Activated naive CD4-positive, alpha-beta T cell treated with anti-CD3 and anti-CD28 coated beads, Interleukin-2, amount 10 ng/mL, durations not matched to agents 7 days and 5 days (primary cell): Measurements from ENCODE around the gene PRSS33.

ENCODE experiments used
- CTCF ChIA-PET: fragments of 350-600 bp; sonication (Branson Sonifier 250); formaldehyde crosslinking; loops from one replicate; lab custom pipeline; 2021; ENCODE audit warnings: antibody characterized with exemption; lab: Charles Lee
- DNase-seq: peaks from one replicate; pipeline ENCODE4 v3.0.0-alpha.2; 2020
- H3K27ac Mint-ChIP-seq: one replicate; pipeline ENCODE4 v1.8.0; 2021; ENCODE audit warnings: mild to moderate bottlenecking, moderate library complexity, mixed read lengths
- H3K27me3 Mint-ChIP-seq: one replicate; pipeline ENCODE4 v1.8.0; 2021; ENCODE audit warnings: mild to moderate bottlenecking, mixed read lengths
- H3K36me3 Mint-ChIP-seq: one replicate; pipeline ENCODE4 v1.8.0; 2021; ENCODE audit warnings: mixed read lengths
- H3K4me1 Mint-ChIP-seq: one replicate; pipeline ENCODE4 v1.8.0; 2021; ENCODE audit warnings: mixed read lengths
- H3K4me3 Mint-ChIP-seq: one replicate; pipeline ENCODE4 v1.8.0; 2021; ENCODE audit warnings: mild to moderate bottlenecking, moderate library complexity, mixed read lengths
- H3K9me3 Mint-ChIP-seq: one replicate; pipeline ENCODE4 v1.8.0; 2021; ENCODE audit warnings: mixed read lengths

Gene PRSS33

GRCh38 chr16:2826591-2827373 is 39.4 kb upstream of the PRSS33 start:
- Mint-ChIP-seq H3K9me3 (no peaks in the 10 kb centered on the region), H3K4me3 (no peak overlapping the region), H3K36me3 (no peaks in the 10 kb centered on the region), H3K27me3 (no peaks in the 10 kb centered on the region), H3K27ac (no peak overlapping the region), H3K4me1 (peaks cover 5% of the 10 kb centered on the region)
- CTCF ChIA-PET = interaction anchor here (1.2 kb wide), 1 partner anchor 12 kb away, joined by 3 read pairs; no protein-coding TSS in a partner anchor
- peak; percentile 15 for DNase-seq

- no peak overlapping the region for H3K27ac Mint-ChIP-seq
- H3K4me1 Mint-ChIP-seq = peaks cover 5% of the 10 kb centered on the region
- peaks cover 7% of the 10 kb centered on the region for H3K27me3 Mint-ChIP-seq
- no peaks in the 10 kb centered on the region for H3K36me3 Mint-ChIP-seq
- H3K9me3 Mint-ChIP-seq = no peaks in the 10 kb centered on the region
- CTCF ChIA-PET = no interaction called here
- no peak overlapping the region for H3K4me3 Mint-ChIP-seq
- peak; percentile 8 for DNase-seq
These were observed 38.5 kb upstream of the PRSS33 start for GRCh38 chr16:2825906-2826305.

GRCh38 chr16:2825049-2825742 is 37.8 kb upstream of the PRSS33 start:
- DNase-seq = peak; percentile 17
- Mint-ChIP-seq H3K27ac (no peak overlapping the region), H3K36me3 (no peaks in the 10 kb centered on the region), H3K4me3 (no peak overlapping the region), H3K9me3 (no peaks in the 10 kb centered on the region), H3K4me1 (peaks cover 5% of the 10 kb centered on the region), H3K27me3 (peaks cover 7% of the 10 kb centered on the region)
- CTCF ChIA-PET = no interaction called here

- Mint-ChIP-seq H3K27ac (no peak overlapping the region), H3K4me3 (no peak overlapping the region), H3K9me3 (no peaks in the 10 kb centered on the region), H3K4me1 (peaks cover under 1% of the 10 kb centered on the region), H3K27me3 (peaks cover 7% of the 10 kb centered on the region), H3K36me3 (no peaks in the 10 kb centered on the region)
- CTCF ChIA-PET = interaction anchor here (1.6 kb wide), 1 partner anchor 13 kb away, joined by 6 read pairs; no protein-coding TSS in a partner anchor
- peak; percentile 13 for DNase-seq
These were observed 37.3 kb upstream of the PRSS33 start for GRCh38 chr16:2824626-2825025.

- Mint-ChIP-seq H3K9me3 (no peaks in the 10 kb centered on the region), H3K4me3 (no peak overlapping the region), H3K4me1 (no peaks in the 10 kb centered on the region), H3K27ac (no peak overlapping the region), H3K36me3 (no peaks in the 10 kb centered on the region), H3K27me3 (peaks cover 7% of the 10 kb centered on the region)
- CTCF ChIA-PET = interaction anchor here (1.3 to 1.4 kb wide), 2 partner anchors 16 to 105 kb away, joined by 4 to 6 read pairs; no protein-coding TSS in a partner anchor
- no peak for DNase-seq
These were observed 35.1 kb upstream of the PRSS33 start for GRCh38 chr16:2822496-2822895.

- CTCF ChIA-PET = no interaction called here
- Mint-ChIP-seq H3K36me3 (no peaks in the 10 kb centered on the region), H3K4me1 (no peaks in the 10 kb centered on the region), H3K4me3 (no peak overlapping the region), H3K27me3 (peaks cover 7% of the 10 kb centered on the region), H3K9me3 (no peaks in the 10 kb centered on the region), H3K27ac (no peak overlapping the region)
- no peak for DNase-seq
These were observed 34.8 kb upstream of the PRSS33 start for GRCh38 chr16:2822158-2822495.

- Mint-ChIP-seq H3K27me3 (peaks cover 7% of the 10 kb centered on the region), H3K36me3 (no peaks in the 10 kb centered on the region), H3K27ac (no peak overlapping the region), H3K4me1 (no peaks in the 10 kb centered on the region), H3K9me3 (no peaks in the 10 kb centered on the region), H3K4me3 (no peak overlapping the region)
- CTCF ChIA-PET = no interaction called here
- DNase-seq = peak; percentile 9
These were observed 34.3 kb upstream of the PRSS33 start for GRCh38 chr16:2821487-2822157.

GRCh38 chr16:2820836-2821486 is 33.6 kb upstream of the PRSS33 start:
- Mint-ChIP-seq H3K4me1 (no peaks in the 10 kb centered on the region), H3K27ac (no peak overlapping the region), H3K27me3 (peaks cover 7% of the 10 kb centered on the region), H3K4me3 (no peak overlapping the region), H3K9me3 (no peaks in the 10 kb centered on the region), H3K36me3 (no peaks in the 10 kb centered on the region)
- CTCF ChIA-PET = no interaction called here
- DNase-seq = peak; percentile 8

GRCh38 chr16:2819939-2820835 is 32.8 kb upstream of the PRSS33 start:
- CTCF ChIA-PET = no interaction called here
- H3K36me3 Mint-ChIP-seq = no peaks in the 10 kb centered on the region

GRCh38 chr16:2819179-2819938 is 32.0 kb upstream of the PRSS33 start:
- H3K27me3 Mint-ChIP-seq = peaks cover 7% of the 10 kb centered on the region
- no peaks in the 10 kb centered on the region for H3K9me3 Mint-ChIP-seq
- CTCF ChIA-PET = no interaction called here
- H3K27ac Mint-ChIP-seq = no peak overlapping the region
- no peaks in the 10 kb centered on the region for H3K4me1 Mint-ChIP-seq
- no peaks in the 10 kb centered on the region for H3K36me3 Mint-ChIP-seq
- peak; percentile 13 for DNase-seq
- no peak overlapping the region for H3K4me3 Mint-ChIP-seq

More at GRCh38 chr16:2819939-2820835, 32.8 kb upstream of the PRSS33 start:
- H3K27ac Mint-ChIP-seq = no peak overlapping the region
- DNase-seq = no peak
- H3K9me3 Mint-ChIP-seq = no peaks in the 10 kb centered on the region
- no peaks in the 10 kb centered on the region for H3K4me1 Mint-ChIP-seq
- no peak overlapping the region for H3K4me3 Mint-ChIP-seq
- peaks cover 7% of the 10 kb centered on the region for H3K27me3 Mint-ChIP-seq

GRCh38 chr16:2818272-2818876 is 31.0 kb upstream of the PRSS33 start:
- H3K4me1 Mint-ChIP-seq = no peaks in the 10 kb centered on the region
- H3K4me3 Mint-ChIP-seq = no peak overlapping the region
- no peak for DNase-seq
- H3K36me3 Mint-ChIP-seq = no peaks in the 10 kb centered on the region
- no peaks in the 10 kb centered on the region for H3K9me3 Mint-ChIP-seq
- H3K27ac Mint-ChIP-seq = no peak overlapping the region
- H3K27me3 Mint-ChIP-seq = peaks cover 7% of the 10 kb centered on the region
- CTCF ChIA-PET = no interaction called here

- CTCF ChIA-PET = no interaction called here
- H3K36me3 Mint-ChIP-seq = no peaks in the 10 kb centered on the region
- H3K4me3 Mint-ChIP-seq = no peak overlapping the region
- peaks cover 7% of the 10 kb centered on the region for H3K27me3 Mint-ChIP-seq
- H3K9me3 Mint-ChIP-seq = no peaks in the 10 kb centered on the region
- no peaks in the 10 kb centered on the region for H3K4me1 Mint-ChIP-seq
- H3K27ac Mint-ChIP-seq = no peak overlapping the region
- DNase-seq = no peak
These were observed 30.2 kb upstream of the PRSS33 start for GRCh38 chr16:2817340-2818271.
